Measurements from ENCODE around the gene TBC1D22A.

The TBC1D22A gene

DNA sequence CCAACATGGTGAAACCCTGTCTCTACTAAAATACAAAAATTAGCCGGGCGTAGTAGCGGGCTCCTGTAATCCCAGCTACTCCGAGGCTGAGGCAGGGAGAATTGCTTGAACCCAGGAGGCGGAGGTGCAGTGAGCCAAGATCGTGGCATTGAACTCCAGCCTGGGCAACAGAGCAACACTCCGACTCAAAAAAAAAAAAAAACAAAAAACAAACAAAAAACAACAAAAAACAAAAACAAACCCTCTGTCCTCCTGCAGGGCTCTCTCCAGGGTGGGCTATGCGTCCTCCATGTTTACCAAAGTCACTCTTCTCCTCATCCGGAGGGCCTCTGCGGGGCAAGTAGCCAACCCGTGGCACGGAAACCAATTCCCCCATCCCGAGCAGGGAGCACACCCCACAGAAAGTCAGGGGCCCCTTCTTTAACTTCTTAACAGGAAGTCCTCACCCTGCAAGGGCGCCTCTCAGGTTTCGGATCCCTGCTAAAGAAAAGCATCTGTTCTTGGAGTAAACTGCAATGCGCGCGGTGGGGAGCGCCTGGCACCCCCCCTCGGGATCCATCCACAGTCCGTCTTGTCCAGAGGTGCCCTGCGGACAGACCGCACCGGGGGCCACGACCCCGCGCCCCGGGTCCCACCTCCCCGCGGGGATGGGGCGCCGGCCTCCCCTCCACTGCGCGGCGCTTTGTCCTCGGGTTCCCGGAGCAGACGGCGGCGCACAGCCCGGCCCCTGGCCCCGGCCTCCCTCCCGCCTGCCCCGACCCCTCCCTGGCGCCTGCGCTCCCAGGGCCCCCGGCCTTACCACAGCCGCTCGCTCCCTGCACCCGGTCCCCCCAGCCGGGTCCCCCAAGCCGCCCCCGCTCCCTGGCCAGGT is 25.1 kb upstream of the TBC1D22A start:
- DNase-seq (ENCODE audit: low read depth, low spot score): peak; percentile 74

DNA sequence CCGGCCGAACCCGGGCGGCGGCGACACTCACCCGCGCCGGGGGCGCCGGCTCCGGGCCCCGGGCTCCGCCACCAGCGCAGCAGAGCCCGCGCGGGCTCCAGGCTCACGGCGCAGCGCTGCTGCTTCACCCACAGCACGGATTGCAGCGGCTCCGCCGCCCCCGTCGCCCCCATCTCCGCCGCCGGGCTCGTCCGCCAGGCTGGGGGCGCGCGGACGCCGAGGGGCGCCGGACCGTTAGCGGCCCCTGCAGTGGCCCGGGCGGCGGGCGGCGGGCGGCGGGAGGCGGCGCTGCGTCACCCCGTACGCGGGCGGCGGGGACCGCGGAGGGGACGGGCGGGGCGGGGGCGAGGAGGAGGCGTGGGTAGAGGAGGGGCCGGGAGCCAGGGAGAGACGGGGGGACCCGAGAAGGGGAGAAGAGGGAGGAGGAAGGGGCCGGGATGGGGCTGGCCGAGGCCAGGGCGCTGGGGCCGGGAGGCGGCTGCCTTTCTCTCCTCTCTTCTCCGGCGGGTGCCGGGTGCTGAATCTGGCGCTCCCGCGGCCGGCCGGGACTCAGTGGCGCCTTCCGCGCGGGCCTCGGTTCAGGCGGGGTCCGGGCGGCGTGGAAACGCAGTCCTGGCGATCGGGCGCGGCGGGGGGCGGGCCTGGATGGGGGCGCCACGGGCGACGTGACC is 24.3 kb upstream of the TBC1D22A start, which contains the start of gene CERK:
Gene CERK (minus strand): TSS at position 277 of the 671 bp plus-strand sequence. CDS start 104 bp downstream, at position 173.
- DNase-seq (ENCODE audit: low read depth, low spot score): peak; percentile 91

DNA sequence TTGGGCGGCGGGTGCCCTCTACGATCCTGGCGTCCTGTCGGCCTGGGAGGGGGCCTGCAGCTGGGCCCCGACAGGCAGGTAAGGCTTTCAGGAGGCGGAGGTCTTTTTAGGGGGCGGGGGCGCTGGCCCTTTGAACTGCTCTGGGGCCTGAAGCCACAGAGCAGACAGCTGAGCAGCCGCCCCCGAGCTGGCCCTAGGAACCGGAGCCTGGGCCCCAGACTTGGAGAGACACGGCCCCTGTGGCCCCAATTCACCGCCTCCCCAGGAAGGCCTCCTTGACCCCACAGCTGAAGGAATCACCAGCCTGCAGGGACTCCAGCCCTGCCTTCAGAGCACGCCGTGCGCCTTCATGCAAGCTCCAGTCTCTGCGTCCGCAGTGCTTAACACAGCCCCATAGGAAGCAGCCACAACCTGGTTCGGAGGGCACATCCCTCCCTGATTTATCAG is 23.8 kb upstream of the TBC1D22A start:
- peak; percentile 46 for DNase-seq (ENCODE audit: low read depth, low spot score)

DNA sequence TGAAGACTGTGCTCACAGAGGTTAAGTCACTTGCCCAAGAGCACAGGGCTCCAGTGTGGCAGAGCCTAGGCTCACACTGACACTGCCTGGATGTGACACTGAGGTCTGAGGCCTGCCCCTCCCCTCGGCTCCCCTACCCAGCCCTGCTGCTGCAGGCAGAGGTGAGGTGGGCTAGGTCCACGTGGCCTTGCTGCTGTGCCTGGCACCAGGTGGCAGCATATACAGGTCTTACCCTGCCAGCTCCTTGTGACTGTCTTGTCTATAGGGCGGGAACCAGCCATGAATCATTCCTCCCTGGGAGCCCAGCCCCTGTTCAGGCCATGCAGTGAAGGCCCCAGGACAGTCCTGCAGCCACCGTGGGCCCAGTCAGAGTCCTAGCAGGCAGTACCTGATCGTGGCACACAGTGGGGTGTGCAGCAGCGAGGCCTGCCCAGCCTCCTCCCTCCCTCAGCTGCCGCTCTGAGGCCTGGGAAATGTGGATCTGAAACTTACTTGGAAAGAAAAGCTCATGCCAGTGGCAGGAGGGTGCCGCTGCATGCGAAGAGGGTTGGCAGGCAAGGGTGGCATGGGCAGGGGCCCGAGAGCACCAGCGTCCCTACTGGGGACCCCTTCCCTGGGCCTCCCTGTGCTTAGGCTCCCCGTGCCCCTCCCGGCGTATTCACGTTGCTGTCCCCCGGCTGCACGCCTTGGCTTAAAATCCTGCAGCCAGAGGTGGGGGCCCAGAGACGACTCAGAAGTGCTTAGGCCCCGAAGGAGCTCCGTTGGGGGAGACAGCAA is 23.2 kb upstream of the TBC1D22A start:
- peak; percentile 68 for DNase-seq (ENCODE audit: low read depth, low spot score)

DNA sequence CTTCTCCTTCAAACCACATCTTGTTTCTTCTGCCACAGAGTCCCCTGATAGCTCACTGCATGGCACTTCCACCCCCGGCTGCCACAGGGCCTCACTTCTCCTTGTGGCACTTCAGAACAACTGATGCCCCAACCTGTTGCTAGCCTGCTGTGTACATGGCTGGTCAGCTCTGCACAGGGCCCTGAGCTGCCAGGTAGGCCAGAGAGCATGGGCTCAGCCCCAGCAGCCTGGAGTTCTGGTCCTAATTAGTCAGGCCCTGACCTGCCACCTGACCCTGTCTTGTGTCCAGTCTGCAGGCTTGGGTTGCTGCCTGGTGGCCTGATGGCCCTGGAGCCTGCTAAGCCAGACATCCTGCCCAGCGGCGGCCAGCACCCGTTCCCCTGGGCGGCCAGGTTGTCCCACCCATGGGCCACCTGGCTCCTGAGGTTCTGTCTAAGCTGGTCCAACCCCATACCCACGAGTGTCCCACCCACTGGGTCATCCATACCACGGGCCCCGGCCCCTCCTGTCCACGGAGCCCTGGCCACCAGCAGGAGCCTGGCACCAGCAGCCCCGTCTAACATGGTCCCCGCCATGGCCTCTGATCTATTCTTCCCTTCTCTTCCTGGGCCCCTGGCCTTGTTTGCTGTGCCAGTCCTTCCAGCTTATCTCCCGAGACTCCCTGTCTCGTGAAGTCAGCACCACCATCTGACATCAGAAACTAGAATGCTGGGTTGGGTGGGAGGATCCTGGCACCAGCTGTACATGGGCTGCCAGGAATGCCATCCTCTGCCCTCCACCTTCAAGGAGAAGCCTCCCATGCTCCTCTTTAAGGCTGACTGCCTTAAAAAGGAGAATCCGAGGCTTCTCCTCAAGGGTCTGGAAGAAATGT is 21.3 kb upstream of the TBC1D22A start:
- no peak for DNase-seq (ENCODE audit: low read depth, low spot score)

DNA sequence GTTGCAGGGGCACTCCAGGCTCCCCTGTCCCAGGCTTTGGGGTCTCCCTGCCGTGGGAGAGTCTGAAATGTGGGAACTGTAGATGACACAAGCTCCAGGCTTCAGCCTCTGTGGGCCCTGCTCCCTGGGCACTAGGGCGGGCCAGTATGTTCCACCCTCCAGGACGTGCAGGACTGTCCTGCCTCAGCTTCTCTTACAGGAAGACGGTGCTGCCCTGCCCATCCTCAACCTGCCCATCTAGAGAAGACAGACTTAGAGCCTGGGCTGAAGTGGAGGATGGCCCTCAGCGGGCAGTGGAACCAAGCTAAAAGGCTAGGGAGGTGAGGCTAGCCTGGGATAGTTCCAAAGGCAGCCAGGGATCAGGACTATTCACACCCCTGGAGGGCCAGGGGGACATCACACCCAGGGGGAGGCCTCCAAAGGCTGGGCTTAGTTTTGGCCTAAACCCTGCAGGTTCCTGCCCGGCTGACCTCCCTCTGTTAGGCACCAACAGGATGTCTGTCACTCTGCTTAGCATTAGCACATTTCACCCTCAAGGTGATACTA is 20.4 kb upstream of the TBC1D22A start:
- DNase-seq (ENCODE audit: low read depth, low spot score): no peak

DNA sequence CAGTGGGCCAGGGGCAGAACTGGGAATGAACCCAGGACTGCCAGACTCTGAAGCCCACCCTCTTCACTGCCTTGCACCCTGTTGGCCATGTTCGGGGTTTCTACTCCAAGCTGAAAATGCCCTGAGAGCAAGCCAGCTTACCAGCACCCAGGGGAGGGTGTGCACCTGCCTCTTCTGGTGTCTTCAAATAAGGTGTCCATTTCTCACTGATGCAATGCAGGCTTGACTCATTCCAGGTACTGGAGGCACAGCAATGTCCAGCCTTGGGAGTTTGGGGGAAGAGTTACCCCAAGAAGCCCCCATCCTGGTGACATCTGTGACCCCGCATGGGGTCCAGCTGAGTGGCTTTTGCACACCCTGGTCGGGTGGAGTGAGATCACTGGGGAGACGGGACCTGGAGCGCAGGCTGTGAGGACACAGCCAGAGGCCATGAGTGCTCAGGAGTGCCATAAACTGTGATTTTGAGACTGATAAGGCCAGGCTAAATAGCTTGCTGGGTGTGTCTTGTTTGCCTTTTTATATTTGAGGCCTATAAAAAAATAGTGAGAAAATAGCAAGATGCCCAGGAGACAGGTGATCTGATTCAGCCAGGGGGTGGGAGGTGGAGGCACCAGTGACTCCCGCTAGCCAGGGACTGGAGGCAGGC is 19.8 kb upstream of the TBC1D22A start:
- DNase-seq (ENCODE audit: low read depth, low spot score): no peak

DNA sequence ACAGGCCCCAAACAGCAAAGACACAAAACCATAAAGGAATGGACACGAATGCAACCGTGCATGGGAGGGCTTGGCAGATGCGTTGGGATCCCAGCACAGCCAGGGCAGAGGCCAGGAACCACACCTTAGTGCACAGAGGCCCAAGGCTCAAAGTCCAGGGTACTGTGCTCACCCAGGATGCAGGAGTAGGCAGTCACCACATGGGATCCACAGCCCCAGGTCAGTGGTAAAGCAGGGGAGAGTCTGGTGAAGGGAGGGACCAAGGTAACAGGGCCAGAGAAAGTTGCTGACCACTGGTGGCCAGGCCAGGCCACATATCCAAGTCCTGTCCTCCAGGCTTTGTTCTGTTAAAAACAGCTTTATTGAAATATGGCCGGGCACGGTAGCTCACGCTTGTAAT is 17.9 kb upstream of the TBC1D22A start:
- DNase-seq (ENCODE audit: low read depth, low spot score): no peak

DNA sequence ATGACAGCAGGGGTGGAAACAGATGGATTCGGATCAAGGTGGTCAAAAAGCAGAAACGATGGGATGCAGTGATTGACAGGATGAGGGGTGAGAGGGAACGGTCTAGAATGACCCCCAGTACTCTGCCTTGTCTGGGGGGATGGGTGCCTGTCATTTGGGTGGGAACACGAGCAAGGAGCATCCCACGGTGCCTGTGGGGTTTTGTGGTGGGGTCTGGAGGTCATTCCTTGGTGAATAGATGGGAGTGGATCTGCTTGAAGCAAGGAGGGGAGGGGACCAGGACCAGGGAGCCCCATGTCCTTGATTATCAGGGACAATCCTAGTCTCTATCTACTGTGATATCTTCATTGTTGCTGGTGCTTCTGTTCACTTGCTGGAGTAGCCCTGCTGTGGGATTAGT is 16.3 kb upstream of the TBC1D22A start:
- no peak for DNase-seq (ENCODE audit: low read depth, low spot score)

DNA sequence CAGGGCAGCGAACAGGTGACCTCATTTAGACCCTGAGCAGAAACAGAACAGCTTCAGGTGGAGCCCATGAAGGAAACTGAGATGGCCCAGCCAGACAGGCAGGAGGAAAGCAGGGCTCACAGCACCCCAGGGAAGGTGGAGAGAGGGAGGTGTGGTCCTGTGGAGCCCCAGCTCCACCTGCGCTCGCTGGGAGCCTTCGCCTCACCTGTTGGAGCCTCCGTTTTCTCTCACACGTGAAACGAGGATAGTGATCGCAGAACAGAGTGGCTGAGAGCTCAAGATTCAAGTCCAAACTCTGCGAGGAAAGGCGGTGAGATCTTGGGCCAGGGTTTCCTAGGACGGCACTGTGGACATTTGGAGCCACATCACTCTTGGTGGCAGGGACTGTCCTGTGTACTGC is 15.8 kb upstream of the TBC1D22A start:
- no peak for DNase-seq (ENCODE audit: low read depth, low spot score)

DNA sequence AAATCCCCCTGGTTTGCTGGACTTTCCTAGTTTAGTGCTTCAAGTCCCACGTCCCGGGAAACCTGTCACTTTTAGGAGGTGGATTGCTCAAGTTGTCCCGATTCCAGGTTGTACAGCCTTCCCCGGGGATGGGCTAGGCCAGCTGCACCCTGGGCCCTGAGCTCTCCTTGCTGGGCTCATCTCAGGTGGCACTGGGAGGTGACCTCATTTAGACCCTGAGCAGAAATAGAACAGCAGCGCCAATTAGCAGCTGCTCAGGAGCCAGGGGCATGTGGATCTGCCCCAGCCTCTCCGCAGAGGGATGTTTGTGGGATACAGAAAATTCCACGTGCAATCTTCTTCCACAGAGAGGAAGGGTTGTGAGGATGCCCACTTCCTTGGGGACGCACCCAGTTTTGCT is 14.8 kb upstream of the TBC1D22A start:
- DNase-seq (ENCODE audit: low read depth, low spot score): no peak

DNA sequence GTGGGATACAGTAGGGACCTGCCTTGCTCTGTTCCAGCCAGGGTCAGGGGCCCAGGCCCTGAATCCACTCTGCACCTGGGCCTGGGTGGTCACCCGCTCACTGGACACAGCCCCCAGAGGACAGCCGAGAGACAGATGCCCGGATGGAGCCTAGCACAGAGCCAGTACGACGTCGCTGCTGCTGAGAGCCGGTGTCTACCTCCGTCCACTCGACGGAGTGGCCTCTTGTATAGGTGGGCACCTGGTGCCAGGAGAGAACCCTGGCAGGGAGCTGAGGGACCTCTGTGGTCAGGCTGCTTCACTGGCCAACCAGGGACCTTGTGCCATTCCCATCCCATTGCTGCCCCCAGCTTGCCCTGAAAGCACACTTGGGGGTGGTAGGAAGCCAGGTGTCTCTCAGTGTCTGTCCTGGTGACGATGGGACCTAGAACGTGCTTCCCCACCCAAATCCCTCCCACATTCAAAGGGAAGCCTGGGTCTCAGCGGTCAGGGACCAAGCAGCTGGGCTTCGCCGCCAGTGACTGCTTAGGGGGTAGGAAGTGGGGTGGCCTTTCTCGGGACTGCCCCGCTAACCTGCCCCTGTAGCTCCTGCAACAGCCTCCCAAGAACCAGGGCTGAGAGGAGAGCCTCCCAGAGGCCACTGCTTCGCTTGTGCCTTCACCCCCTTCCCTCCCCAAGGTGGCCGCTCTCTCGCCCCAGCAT is 14.1 kb upstream of the TBC1D22A start:
- DNase-seq (ENCODE audit: low read depth, low spot score): no peak

DNA sequence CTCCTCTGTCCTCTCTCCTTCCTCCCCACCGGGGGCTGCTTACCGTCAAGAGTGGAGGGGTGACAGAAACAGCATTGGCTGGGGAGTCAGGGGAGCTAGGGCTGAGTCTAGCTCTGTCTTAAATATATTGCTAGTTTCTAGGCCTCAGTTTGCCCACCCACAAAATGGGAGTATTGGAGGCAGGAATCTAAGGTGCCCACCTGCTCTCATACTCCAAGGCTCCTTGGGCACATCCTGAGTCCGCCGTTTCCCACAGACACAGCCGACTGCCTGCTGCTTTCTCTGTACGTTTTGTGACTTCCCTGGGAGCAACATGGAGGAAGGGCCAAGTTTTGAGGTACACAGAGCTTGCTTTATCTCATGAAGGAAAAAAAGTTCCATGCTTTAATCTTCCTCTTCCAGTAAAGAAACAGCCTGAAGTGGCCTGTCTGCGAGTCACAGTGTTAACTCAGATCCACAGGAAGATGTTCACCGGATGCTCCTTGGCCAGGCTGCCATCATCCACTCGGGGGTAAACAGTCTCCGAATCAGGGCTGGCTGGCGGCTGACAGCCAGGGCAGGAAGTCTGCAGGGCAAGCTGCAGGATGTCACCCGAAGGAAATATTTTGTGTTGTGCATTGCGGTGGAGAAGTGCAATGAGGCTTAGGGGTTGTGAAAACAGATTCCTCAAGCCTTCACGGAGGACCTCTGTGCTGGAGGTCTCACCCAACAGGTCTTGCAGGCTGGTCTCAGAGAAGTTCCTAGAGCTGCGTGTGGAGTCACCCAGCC is 13.4 kb upstream of the TBC1D22A start:
- no peak for DNase-seq (ENCODE audit: low read depth, low spot score)

DNA sequence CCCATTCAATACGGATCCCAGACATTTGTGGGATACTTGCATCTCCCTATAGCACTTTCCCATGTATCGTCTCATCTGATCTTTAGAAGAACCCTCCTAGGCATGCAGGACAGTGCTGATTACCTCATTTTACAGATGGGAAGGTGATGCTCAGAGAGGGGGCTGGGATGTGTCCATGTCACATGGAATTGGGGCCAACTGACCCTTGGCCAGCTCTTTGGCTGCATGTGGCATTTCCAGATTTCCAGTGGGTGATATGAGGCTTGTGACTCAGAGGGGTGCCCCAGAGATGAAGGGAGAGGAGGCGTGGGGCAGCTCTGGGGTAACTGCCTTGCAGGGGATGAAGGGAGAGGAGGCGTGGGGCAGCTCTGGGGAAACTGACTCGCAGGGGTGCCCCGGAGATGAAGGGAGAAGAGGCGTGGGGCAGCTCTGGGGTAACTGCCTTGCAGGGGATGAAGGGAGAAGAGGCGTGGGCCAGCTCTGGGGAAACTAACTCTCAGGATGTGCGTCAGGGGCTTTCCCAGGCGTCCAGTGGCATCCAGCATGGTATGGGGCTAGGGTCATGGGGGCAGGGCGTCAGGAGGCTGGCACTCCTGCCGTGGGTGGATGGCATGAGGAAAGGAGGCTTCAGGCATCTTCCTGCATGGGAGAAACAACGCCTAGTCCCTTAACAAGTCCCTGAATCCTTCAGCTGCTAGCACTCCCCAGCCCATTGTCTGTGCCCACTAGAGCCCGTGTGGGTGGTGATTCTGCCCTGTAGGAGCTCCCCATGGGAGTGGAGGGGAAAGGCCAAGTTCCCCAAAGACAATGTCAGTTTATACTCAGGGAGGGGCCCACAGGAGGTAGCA is 12.5 kb upstream of the TBC1D22A start:
- DNase-seq (ENCODE audit: low read depth, low spot score): no peak

DNA sequence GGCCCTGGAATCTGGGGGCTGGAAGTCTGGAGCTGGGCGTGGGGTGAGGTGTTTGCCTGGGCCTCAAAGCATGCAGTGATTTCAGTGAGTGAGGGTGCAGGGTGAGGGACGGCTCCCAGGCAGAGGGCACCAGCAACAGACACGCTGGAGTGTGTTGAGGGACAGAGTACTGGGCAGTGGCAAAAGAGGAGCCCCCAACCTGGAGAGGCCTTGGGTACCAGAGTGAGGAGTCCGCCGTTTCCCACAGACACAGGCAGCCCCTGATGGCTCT is 12.0 kb upstream of the TBC1D22A start:
- no peak for DNase-seq (ENCODE audit: low read depth, low spot score)

DNA sequence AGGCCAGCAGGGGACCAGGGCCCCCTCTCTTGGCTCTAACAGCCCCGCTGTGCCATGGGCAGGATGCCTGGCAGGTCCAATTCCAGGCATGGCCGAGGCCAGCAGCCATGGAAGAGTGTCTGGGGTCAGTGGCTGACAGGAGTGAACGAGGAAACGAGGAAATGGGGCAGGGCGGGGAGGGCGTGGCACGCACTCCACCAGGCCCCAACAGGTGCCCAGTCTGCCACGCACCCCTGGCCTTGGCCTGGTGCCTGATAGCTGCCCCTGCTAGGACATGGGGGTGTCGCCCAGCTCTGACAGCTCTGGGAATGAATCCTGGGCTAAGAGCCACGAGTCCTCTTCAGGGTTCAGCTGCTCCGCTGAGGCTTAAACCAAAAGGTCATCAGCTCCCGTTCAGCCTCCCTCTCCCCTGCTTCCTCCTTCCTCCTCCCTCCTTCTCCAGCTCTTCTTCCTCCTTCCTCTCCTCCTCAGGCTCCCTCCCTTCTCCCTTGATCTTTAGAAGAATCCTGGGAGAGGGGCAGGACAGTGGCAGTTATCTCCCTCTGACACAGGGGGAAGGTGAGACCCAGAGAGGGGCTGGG is 11.5 kb upstream of the TBC1D22A start:
- no peak for DNase-seq (ENCODE audit: low read depth, low spot score)

DNA sequence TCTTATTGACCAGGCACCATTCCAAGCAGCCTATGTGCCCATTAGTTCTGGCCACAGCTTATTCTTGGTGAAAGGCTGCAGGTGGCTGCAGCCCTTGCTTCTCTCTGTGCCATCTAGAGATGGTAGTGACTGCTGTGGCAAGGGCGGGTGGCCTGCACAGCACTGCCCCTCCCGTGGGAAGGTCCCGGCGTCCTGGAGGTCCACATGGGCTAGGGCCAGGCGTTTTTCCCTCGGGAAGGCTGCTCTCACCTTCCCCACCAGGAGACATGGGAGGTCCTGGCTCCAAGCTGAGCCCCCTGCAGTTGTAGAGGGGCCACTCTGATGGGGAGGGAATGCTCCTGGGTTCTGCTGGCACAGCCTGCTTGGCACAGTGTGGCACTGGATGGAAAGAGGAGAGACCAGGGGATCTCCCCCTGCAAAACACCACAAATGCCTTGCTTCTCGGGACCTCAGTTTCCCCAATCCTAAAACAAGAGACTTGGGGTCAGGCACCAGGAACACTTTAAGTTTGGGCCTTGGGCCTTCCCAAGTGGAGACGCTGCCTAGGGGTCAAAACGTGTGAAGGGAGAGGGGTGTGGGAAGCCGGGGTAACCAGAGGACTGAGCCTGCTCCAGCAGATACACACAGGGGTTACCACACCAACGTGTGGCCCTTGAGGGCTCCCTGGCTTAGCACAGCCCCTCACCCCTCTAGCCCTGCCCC is 10.0 kb upstream of the TBC1D22A start:
- DNase-seq (ENCODE audit: low read depth, low spot score): no peak

DNA sequence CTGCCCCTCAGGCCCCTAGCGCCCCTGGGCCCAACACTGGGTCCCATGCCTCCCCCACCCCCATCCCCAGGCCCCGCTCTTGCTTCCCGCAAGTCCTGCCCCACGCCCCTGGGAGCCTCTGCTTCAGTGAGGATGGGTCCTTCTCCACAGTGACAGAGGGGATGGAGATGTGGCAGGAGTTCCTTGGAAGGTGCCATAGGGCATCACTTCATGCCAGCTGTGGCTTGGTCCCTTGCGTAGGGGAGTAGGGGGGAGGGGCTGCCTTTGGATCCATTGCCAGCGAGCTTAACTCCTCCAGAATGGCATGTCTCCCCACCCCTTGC is 9.5 kb upstream of the TBC1D22A start:
- DNase-seq (ENCODE audit: low read depth, low spot score): no peak

All from astrocyte of the hippocampus (primary cell).